HL-60/S4 (cell line): ENCODE results near the gene C7orf57.

Source experiments
- in situ Hi-C: fragments of 300-500 bp; cut with MboI; formaldehyde crosslinking; loops from 2 replicates; pipeline ENCODE4 v1.14.3; 2022; ENCODE audit warnings: low sequenced_read_pairs

Gene C7orf57

DNA sequence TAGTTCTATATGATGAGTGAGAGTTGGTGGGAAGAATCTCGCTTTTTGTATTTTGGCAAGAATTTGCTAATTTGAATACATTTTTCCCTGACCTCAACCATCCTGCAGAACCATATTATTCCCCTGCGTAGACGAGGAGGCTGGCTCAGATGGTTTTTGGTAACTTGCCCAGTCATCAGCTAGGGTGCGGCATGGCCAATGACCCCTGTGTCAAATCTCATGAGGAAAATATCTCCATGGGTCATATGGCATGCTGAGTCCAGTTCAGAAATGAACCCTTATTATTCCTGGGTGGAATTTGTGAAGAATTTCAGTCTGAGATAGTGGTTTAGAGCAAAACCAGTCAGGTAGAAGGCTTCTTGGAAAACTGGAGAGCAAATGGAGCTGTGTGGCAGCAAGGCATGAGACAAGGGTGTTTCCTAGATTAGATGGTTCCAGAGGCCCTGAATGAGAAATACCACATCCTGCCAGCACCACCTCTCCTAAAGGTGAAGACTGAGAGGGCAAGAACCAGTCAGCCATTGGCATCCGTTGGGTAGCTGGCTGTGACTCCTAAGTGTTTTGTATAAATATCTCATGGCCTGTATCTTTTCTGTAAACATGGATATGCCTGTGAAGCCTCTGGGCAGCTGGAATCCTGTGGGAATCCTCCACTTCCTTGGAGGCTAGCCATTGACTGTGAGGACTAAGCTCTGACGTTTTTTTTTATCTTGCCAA, 47.9 kb downstream of the C7orf57 start:
- in situ Hi-C loops = no loop called here

DNA sequence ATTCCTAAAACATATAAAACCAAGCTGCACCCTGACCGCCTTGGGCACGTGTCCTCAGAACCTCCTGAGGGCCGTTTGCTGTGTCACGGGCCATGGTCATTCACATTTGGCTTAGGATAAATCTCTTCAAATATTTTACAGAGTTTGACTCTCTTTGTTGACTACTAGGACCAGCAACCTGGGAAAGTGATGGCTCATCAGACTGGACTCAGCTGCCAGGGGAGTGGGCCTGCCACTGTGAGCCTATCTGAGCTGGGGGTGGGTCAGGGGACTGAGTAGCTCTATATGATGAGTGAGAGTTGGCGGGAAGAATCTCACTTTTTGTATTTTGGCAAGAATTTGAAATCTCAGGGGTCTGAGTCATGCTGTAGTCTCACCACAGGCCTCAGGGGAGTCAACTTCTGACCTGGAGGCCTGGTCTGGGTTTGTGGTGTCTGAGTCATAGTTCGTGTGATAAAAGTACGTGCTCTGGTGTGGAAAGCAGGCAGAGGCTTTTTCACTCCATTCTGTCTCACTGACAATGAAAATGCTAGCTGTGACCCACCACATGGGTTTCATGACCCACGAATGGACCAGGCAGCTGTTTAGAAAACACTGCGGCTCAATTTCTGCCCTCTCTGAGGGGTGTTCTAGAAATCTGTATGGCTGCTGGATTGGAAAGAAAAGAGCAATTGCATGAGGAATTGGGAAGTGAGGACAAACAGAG, 49.5 kb downstream of the C7orf57 start:
- in situ Hi-C loops = no loop called here

DNA sequence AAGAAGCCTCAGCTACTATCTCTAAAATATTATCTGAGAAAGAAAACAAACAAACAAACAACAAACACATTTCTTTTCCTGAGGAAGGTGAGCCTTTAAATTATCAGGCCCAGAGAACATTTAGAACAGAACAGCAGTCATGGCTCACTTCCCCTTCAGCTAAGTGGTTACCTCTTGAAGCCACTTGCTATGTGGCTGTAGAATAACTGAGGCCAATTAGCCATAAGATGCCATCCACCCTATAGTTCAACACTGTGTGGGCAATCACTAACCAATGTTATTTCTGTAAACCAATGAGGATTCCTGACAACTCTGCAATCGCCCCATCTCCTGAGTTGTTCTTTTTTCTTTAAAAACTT, 50.1 kb downstream of the C7orf57 start:
- in situ Hi-C loops = no loop called here

DNA sequence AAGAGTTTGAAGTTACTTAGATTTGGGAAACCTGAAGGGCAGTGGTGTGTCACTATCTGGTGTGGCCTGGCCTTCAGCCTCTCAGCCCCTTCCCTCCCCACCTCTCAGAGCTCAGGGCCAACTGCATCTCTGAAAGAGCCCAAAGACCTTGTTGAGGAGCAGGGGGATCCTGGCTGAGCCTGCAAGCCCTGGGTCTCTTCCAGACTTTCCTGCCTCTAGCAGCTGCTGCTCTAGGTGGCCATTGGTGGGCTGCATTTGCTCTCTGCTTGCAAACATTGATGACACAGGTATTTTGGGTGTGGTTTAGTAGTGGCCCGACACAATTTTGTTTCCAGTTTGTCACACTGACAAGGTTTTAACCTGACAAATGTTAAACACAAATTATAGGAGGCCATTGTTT, 50.6 kb downstream of the C7orf57 start:
- in situ Hi-C loops = no loop called here

DNA sequence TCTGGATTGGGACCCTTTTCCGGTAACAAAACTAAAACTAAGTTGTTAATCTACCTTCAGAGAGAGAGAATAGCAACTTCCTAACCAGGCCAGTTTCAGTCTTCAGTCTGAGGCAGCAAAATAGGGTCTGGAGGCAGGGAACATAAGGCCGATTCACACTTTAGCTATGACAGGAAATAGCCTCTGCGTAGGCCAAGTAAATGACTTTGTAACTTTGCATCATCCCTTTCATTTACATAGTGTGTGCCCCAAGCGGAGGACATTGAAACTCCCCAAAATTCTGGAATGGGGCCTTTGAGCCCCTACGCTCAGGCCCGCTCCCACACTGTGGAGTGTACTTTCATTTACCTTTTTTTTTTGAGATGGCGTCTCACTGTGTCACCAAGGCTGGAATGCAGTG, 52.0 kb downstream of the C7orf57 start:
- in situ Hi-C loops = no loop called here

DNA sequence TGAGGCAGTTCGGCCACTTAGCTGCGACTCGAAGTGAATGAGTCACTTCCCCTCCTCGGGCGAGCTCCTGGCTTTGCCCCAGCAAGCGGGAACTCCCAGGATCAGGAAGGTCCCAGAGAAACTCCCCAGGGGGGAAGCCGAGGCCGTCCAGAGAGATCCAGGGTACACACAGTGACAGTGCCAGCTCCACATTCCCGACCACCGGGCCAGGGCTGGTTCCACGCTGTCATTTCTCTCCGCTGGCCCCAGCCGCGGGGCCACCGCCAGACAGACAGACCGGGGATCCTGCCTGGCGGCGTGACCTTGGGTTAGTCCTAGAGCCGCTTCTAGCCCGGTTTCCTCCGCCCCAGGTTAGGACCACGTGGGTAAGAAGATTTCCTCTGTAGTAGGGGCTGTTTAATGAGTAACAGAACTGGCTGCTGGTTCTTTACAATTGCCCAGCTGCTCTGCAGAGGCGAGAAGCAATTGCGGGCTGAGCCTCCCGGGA, 53.3 kb downstream of the C7orf57 start:
- in situ Hi-C loops = no loop called here

DNA sequence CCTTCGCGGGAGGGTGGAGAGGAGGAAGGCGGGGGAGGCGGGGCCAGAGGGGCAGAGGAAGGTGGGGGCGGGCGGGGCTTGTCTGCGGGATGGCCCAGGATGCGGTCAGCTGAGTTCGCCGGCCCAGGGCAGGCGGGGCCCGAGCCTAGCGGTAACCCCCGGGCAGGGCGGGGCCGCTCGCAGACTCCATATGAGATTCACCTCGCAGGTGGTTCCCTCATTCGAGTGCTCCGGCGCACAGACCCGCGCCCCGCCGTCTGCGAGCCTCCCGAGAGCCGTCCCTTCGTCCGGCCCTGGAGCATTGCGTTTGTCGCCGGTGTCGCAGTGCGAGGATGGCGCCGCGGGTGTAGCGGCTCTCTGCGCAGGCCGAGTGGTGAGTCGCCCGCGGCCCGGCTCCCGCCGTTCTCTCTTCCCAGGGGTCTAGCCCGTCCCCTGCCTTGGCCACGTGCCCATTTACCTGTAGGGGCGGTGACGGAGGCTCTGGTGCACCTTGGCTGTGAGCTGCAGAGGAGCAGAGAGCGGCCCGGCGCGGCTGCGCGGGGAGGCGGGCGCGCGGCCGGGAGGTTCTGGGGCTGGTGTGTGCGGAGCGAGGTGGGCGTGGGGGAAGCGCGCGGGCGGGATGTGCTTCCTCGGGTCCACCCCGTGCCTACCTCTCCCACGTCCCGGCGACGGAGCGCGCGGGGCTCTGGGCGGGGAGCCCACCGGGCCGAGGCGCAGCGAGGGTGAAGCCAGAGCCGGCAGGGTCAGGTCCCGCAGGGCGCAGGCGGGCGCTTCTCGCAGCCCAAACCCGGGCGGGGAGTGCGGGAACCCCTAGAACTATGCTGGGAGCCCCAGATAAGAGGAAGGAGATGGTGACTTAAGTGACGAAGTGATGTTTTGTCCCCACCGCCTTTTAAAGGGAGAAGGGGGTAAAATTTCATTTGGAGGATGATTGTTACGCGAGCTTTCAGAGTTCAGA, 54.0 kb downstream of the C7orf57 start, which contains the start of gene UPP1:
UPP1 (plus strand) TSS at position 220 of the 958 bp plus-strand sequence. CDS start 5,519 bp downstream, outside the sequence.
- in situ Hi-C loops = loop anchor here (10.0 kb wide), 1 partner anchor 115 kb away; the partner anchor contains the start of gene HUS1

DNA sequence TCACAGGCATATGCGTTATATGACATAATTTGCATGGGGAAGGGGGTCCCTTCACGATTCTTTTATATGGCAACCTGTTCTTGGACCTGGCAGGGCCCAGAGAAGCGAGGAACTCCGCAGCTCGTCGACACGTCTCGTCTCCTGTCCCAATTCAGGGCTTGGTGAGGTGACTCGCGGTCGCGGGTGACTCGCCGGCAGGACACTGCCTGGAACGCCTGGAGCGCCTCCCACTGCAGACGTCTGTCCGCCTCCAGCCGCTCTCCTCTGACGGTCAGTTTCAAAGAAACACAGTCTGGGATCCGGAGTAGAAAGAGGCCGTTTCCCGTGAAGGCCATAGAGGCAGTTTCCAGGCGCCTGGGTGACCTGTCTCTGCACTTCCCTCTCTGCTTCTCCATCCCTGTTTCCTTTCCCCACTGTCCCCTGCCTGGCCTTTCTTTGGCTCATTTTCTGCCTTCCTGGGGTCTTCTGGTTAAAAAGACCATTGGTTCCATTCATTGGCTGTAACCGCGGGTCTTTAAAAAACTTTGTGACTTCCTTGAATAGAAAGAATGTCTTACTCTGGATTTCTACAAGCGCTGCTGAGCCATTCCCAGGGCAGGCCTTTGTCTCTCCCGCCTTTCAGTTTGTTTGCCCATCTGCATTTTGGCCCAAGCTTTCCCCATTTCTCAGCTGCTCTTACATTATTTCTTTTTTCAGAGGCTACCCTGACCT, 54.9 kb downstream of the C7orf57 start:
- in situ Hi-C loops = loop anchor here (10.0 kb wide), 1 partner anchor 115 kb away; the partner anchor contains the start of gene HUS1

DNA sequence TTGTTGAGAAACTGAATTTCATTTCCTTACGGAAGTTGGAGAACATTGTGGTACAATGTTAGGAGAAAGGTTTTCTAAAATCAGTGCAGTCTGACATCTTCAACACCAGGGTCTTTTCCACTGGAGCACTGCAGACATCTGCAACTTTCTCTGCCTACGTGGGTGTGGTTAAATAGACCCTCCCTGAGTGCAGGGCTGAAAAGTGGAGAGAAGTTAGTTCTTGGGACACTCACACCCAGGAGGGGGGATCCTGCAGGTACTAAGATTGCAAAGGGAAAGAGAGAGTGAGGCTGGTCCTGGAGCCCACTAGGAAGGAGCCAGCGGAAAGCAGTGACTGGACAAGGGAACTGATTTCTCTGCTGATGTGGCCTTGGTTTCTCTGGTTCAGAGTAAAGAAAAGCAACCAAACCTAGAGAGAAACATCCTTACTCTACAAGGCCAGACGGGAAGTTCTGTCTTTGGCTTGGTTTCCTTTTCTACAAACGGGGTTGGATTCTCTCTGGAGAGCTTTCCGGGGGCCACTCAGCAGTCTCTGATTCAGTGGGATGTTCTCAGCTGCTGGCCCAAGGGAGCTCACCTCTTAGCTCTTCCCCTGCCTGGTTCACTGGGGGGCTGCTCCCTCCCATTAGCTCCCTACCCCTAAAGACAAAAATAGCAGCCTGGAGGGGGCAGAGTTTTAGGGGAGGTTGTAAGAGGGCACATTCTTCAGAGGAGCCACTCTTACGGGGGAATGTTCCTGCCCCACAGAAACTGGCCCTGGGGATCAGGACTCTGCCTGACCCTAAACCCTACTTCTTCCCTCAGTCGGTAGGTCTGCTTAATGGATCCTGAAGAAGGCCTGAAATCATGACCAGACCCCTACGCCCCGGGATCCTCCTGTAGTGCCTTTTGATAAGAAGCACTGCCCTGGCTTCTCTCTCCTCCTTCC, 56.4 kb downstream of the C7orf57 start:
- in situ Hi-C loops = loop anchor here (10.0 kb wide), 1 partner anchor 117 kb away; the partner anchor contains the start of gene HUS1

DNA sequence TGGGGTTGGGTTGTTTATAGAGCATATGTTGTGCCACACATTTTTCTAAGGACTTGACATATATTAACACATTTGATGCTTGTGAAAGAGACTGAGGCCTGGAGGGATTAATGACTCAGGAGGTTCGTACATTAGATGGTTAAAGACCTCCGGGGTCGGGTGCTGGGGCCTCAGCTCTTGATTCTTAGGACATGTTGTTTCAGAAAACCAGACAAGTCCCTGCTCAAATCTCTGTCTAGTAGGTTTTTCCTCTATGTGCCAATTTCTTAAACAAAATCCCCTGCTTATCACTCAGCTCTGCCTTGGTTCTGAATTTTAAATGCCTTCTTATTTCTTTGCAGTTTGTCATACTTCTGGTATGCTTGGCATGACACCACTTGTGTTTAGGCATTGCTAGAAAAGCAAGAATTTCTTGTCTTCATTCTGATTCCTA, 59.5 kb downstream of the C7orf57 start:
- in situ Hi-C loops = loop anchor here (10.0 kb wide), 1 partner anchor 120 kb away; the partner anchor contains the start of gene HUS1

DNA sequence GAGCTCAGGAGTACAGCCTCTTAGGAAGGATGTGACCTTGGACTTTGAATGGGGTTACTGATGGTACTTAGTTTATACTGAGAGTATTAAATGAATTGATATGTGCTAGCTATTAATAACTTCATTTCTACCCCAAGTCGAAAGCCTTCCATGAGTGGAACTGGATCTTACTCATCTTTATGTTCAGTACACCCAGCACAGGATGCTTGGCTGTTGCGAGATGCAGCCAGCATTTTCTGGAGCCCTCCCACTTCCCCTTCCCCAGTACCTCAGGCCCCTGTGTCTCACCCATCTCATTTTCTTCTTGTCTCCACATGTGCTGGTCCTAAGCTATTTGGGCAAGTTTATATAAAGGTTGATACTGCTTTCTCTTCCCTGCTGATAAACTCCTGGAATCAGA, 60.9 kb downstream of the C7orf57 start:
- in situ Hi-C loops = loop anchor here (10.0 kb wide), 1 partner anchor 121 kb away; the partner anchor contains the start of gene HUS1

DNA sequence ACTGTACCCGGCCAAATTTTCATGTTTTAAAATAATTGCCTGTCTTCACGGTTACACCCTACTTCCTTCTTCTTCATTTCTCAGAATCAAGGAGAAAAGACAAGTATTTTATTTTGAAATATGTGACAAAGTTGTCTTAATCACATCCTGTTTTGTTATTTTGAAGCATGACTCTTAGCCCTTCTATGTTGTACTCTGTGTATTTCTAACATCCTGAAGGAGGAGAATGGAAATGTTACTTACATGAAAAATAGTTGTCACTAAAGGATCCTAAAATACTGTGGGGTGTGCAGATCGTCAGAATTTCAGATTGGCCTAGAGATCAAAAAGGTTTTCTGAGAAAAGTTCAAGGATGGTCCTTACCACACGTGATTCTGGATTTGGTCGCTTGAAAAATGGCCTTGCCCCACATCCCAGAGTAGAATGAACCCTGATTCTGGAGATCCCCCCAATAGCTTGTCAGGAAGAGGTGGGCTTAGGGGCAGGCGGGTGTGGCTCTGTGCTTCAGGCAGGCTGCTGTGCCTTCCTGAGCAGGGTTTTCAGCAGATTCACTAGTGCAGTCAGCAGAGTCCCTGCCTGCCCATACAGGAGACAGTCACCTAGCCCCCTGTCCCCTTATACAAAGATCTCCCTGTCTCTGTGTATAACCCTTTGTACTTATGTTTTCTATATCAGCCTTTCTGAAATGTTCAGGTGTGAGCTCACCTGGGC, 62.3 kb downstream of the C7orf57 start:
- in situ Hi-C loops = loop anchor here (10.0 kb wide), 1 partner anchor 123 kb away; the partner anchor contains the start of gene HUS1

DNA sequence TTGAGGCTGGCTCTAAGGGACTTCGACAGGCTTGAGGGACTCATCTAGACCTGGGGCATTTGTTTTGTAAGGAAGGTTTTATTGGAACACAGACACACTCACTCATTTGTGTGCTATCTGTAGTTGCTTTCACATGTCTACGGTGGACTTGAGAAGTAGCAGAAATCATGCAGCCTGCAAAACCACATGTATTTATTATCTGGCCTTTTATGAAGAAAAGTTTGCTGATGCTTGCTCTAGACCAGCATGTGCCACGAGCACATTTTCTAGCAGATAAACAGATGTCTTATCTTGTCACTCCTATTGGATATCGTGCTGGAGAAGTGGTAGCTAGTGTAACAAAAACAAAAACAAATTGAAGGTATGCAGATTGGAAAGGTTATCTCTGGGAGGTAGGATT, 63.5 kb downstream of the C7orf57 start:
- in situ Hi-C loops = loop anchor here (10.0 kb wide), 1 partner anchor 124 kb away; the partner anchor contains the start of gene HUS1

DNA sequence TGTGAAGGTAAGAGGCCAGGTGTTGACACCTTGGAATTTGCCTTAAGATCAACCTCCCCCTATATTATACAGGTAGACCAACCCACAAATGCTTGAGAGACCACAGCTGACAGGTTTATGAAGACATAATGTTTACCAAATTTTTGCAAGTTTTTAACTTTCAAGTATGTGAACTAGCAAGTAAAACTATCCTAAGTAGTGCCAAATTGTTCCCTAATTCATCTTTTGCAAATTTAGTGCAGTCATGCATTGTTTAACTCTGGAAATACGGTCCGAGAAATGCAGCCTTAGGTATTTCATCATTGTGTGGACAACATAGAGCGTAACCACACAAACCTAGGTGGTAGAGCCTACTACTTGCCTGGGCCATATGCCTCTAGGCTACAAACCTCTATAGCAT, 64.4 kb downstream of the C7orf57 start:
- in situ Hi-C loops = loop anchor here (10.0 kb wide), 1 partner anchor 125 kb away; the partner anchor contains the start of gene HUS1

DNA sequence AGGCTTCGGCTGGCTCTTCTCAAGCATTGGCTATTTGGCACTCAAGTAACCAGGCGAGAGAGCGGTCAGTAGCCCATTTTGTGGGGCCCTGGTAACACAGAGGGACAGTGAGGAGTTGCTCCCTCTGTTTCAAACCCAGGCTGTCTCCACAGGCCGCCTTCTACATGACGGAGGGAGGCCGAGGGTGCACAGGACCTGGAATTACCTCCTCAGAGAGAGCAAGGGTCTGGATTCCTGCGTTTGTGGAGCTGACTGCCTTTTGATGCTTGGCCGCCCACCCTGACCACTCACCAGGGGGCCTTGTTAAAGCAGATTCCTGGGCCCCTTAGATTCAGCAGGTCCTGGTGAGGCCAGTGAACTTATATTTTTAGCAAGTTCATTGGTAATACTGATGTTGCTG, 66.0 kb downstream of the C7orf57 start:
- in situ Hi-C loops = no loop called here

DNA sequence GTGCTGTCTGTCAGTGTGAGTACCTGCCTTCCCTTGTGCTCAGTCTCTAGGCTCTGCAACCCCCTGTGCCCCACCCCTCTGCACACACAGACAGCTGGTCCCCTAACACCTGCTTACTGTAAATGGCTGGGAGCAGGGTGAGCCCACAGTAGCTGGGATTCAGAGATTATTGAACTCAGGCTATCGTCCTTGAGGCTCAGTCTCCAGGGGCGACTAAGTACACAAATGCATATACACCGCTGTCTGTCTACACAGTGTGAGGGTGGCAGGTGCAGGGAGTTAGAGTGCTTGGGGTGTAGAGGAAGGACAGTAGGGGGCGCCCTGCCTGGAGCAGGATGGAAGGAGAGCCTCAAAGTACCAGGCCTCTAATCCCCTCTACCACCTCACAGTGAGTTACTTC, 66.6 kb downstream of the C7orf57 start:
- in situ Hi-C loops = no loop called here

DNA sequence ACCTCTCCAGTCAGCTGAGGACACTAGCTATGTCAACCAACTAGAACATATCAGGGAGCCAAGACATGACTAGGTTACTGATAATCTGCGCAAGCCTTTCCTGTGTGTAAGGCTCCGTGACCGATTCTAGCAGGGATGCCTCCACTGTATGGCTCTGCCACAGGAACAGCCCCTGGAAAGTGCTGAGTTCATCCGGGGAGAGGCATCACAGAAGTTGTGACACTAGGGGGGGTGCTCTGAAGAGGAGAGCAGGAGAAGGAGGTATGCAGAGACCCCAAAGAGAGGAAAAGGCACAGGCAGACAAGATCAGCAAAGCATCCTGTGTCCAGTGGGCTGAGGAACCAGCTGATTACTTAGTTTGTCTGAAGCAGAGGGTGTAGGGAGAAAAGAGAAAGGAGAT, 67.2 kb downstream of the C7orf57 start:
- in situ Hi-C loops = no loop called here

DNA sequence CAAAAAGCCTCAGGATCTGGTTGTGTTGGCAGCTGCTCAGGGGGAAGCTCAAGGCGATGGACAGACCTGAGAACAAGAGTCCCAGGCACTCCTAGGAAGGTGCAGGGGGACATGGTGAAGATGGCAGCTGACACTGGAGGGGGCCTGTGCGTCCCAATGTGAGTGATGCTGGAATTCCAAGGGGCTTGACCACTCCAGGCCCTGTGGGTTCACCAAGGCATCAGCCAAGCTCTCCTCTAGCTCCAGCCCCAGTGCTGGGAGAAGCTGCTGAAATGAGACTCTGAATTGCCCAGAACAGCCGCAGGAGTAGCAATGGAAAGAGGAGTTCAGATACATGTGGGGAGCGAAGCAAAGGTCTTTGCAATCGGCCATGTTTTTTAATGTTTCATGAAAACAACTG, 69.7 kb downstream of the C7orf57 start:
- in situ Hi-C loops = no loop called here
